ENCODE results near the gene MTX2.

Gene MTX2

GRCh38 chr2:176385219-176385759 is 116.0 kb downstream of the MTX2 start:
- no peak for TF ChIP-seq NFIC (IDR thresholded peaks at IDR 0.05)
- TF ChIP-seq RAD21 (IDR thresholded peaks at IDR 0.05; ENCODE audit: low read depth) = no peak
- TF ChIP-seq TCF12 (IDR thresholded peaks at IDR 0.05; ENCODE audit: low read depth) = no peak
- TF ChIP-seq CEBPB (IDR thresholded peaks at IDR 0.05) = no peak
- no peak for TF ChIP-seq EP300 (IDR thresholded peaks at IDR 0.05; ENCODE audit: borderline replicate concordance)
- TF ChIP-seq TAF1 (IDR thresholded peaks at IDR 0.05; ENCODE audit: low read depth) = no peak
- no peak for TF ChIP-seq CREB1 (IDR thresholded peaks at IDR 0.05; ENCODE audit: low read depth)
- no peak for TF ChIP-seq EGR1 (IDR thresholded peaks at IDR 0.05)
- TF ChIP-seq ZBTB7A (IDR thresholded peaks at IDR 0.05; ENCODE audit: low read depth) = no peak
- no peak for TF ChIP-seq USF1 (IDR thresholded peaks at IDR 0.05)
- no peak for TF ChIP-seq TEAD4 (IDR thresholded peaks at IDR 0.05)
- no peak for TF ChIP-seq MAX (IDR thresholded peaks at IDR 0.05)
- no peak for TF ChIP-seq FOXM1 (IDR thresholded peaks at IDR 0.05; ENCODE audit: borderline replicate concordance, low read depth)
- TF ChIP-seq YY1 (IDR thresholded peaks at IDR 0.05; ENCODE audit: low read depth) = no peak
- no peak for TF ChIP-seq REST (IDR thresholded peaks at IDR 0.05; ENCODE audit: low read depth)

- TF ChIP-seq EGR1 (IDR thresholded peaks at IDR 0.05) (no peak), CEBPB (IDR thresholded peaks at IDR 0.05) (no peak), REST (IDR thresholded peaks at IDR 0.05; ENCODE audit: low read depth) (no peak)
These were observed 116.6 kb downstream of the MTX2 start for GRCh38 chr2:176385838-176386237.
